NCI-H1436 (cell line): ENCODE measurements around the gene ACTR1B.
"Not testable (repeated sequence)": the region's sequence is repeated elsewhere in the genome, so short reads cannot be mapped to it uniquely, and the experiment has no call there.

Source experiments
- DNase-seq: peaks from one replicate; lab custom pipeline; 2025; lab: John Stamatoyannopoulos, UW

Gene ACTR1B

GRCh38 chr2:97615746-97616145 is 48.1 kb downstream of the ACTR1B start:
- not testable (repeated sequence) for DNase-seq

- not testable (repeated sequence) for DNase-seq
Measured at GRCh38 chr2:97611895-97612294, 51.9 kb downstream of the ACTR1B start.

GRCh38 chr2:97608745-97609144 is 55.1 kb downstream of the ACTR1B start:
- DNase-seq: not testable (repeated sequence)
